Brain pericyte (primary cell): ENCODE data around the gene MACO1.

ENCODE experiments used
- DNase-seq: peaks from one replicate; pipeline ENCODE4 v3.0.0-alpha.2; 2012; ENCODE audit warnings: low read depth, low spot score

The MACO1 gene

GRCh38 chr1:25524568-25525360 lies 94.1 kb downstream of the MACO1 start:
- no peak for DNase-seq

DNA sequence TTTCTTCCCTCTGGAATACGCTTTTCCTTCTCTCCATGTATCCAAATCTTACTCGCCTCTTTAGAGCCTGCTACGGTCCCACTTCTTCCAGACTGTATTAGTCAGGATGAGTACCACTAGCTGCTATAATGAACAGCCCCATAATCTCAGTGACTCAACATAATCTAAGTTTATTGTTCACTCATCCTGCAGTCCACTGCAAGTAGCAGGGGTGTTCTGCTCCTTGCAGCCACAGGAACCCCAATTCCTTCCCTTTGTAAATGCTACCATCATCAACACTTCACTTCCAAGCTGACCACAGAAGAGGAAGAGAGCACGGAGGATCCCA lies 94.6 kb downstream of the MACO1 start:
- DNase-seq, result no peak

DNA sequence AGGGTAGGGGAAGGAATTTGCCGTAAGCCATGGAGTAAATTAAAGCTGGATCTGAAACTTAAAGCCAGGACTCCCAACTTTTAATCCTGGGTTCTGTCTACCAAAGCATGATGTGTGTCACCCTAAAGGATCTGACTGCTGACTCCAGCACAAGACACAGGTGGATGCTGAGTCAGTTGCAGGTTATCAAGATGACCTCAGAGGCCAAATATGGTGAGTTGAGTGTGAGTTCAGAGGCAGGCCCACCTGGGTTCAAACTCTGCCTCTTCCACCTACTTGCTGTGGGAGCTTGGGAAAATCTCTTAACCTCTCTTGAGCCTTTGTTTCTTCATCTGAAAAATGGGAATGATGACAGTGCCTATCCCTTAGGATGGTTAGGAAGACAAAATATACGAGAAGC lies 96.1 kb downstream of the MACO1 start:
- no peak for DNase-seq

GRCh38 chr1:25527226-25527846 lies 96.6 kb downstream of the MACO1 start:
- DNase-seq, result no peak

DNA sequence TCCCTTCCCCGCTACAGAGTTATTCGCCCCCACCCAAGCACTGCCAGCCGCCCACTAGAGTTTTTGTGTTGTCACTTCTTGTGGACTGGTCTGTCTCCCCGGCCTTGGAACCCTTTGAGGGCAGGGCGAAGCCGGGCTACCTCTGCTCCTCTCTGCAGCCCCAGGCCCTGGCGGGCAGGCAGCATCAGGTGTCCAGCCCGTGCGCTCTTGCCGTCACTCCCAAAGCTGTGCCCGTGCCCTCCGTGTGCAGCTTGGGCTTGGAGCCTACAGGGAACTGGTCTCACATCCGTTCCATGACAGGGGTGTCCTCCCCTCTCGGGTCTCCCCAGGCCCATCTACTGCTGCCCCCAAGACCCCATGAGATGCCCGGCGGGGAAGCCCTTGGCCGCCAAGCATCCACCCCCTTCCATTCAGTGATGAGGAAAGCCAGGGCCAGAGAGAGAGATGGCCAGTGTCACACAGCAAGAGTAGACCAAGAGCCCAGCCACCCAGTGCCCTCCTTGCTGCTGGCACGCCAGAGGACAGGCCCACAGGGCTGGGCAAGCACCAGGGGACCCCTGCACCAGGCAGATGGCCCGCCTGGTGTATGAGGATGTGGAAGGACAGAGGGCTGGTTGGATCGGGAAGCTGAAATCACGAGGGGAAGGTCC lies 97.4 kb downstream of the MACO1 start:
- no peak for DNase-seq

DNA sequence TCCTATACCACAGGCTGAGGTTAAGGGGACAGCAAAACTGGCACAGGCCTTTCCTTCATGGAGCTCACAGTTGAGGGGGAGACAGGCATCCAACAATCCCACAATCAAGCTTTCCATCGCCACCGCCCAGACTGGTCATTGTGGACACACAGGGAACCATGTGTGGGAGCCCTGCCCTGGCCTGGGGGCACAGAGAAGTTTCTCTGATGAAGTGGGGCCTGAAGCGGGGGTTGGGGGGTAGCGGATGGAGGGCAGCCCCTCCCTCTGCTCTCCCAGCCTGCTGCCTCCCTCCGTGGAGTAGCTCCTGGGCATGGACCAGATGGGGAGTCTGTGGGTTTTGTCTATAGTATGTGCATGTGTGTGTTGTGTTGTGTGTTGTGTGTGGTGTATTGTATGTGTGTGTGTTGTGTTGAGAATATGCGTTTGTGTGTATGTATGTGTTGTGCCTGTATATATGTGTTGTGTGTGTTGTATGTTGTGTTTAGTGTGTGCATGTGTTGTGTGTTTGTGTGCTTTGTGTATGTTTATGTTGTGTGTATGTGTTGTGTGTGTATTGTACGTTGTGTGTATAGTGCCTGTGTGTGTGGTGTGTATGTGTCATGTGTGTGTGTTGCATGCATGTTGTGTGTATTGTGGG lies 98.3 kb downstream of the MACO1 start:
- no peak for DNase-seq

GRCh38 chr1:25529518-25530185 lies 99.0 kb downstream of the MACO1 start:
- no peak for DNase-seq

DNA sequence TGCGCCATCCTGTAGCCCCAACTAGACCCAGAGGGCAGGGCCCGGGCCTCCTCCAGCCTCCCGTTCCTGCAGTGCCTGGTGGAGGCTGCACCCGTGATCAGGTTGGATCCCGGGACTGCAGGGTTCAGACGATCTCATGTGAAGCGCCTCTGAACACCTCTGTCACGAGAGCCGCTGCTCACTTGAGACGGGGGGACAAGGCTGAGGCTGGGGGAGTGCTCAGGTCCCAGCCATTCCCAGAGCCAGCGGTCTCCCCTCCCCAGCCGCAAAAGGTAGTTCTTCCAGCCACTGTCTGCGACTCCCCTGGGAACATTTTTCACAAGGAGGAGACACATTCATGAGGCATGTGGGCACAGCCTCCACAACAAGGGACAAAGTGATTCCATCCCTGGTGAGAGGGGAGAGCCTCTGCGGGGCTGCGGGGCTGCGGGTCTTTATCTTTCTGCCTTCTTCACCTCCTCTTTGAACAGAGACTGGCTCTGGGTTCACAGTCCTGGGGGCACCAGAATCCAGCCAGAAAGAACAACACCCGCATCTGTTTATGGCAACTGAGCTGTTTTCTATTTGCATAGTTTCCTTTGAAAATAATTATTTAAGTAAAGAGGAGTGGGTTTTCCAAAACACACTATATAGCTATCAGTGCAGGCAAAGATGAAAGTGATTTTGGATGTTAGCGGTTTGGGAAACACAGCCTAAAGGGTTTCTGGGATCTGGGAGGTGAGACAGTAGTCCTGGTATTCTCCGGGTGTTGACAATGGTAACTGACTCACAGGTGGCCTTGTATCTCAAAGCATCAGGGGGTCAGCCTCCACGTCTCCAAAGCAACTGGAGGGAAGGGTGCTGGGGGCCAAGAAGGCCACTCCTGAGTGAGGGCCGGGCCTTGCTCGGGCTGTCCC lies 99.7 kb downstream of the MACO1 start:
- DNase-seq, result no peak

DNA sequence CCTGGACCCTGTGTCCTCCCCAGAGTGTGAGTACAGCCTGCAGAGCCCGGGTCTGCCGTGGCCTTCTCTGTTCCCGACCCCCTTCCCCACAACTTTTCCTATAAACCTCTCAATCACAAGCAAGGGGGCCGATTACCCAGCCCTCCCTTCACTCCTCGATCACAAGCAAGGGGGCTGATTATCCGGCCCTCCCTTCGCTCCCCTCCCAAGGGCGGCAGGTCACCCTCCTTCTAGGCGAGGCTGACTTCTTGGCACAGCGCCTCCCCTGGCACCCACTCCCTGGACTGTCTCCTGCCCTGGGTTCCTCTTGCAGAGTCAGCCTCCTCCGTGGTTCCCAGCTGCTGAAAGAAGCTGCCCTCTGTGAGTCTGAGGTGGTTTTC lies 100.4 kb downstream of the MACO1 start:
- DNase-seq, result no peak

- no peak for DNase-seq
These were observed 102.3 kb downstream of the MACO1 start for GRCh38 chr1:25532970-25533369.

- DNase-seq, result no peak
These were observed 103.2 kb downstream of the MACO1 start for GRCh38 chr1:25533775-25534409.

DNA sequence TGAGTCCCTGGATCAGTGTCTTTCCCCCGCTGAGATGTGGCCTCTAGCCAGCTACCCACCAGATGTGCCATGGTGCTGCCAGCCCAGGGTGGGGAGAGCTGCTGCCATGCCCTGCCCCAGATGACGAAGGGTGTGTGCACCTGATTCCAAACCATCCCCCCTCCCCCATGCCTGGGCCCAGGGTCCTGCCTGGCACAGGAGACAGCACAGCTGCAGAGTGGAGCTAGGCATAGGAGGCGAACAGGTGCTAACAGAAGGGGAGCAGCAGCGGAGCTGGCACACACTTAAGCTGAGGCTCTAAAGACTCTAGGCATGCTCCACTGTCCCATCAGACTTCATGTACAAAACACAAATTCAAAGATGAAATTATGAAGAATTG lies 103.7 kb downstream of the MACO1 start:
- no peak for DNase-seq

- no peak for DNase-seq
These were observed 105.4 kb downstream of the MACO1 start for GRCh38 chr1:25536124-25536523.

DNA sequence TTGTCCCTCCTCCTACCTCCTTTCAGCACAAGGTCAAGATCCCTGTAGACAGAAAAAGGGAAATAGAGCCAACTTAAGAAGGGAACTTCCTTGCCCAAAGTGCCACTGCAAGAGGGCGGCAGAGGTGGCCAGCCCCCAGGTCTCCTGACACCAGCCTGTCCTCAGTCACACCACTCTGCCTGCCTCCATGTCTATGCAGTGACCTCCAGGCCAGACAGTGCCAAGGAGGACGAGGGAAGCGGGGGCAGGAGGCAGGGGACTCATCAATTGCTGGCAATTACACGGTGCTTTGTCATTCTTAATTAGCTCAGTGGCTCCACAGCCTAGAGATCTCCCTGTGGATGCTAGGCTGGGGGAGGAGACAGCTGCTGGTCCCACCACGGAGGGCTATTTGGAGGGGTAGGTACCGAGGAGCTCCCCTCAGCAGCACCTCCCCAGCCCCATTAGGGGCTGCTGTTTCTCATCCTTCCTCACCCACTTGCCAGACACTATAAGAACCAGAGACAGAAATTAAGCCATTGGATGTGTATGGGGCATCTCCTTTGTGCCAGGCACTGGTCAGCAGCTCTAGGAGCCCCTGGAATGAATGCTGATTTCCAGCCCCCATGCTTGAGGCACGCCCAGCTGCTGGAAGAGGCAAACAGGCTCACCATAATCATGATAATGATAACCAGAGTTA lies 106.6 kb downstream of the MACO1 start:
- DNase-seq, result no peak

DNA sequence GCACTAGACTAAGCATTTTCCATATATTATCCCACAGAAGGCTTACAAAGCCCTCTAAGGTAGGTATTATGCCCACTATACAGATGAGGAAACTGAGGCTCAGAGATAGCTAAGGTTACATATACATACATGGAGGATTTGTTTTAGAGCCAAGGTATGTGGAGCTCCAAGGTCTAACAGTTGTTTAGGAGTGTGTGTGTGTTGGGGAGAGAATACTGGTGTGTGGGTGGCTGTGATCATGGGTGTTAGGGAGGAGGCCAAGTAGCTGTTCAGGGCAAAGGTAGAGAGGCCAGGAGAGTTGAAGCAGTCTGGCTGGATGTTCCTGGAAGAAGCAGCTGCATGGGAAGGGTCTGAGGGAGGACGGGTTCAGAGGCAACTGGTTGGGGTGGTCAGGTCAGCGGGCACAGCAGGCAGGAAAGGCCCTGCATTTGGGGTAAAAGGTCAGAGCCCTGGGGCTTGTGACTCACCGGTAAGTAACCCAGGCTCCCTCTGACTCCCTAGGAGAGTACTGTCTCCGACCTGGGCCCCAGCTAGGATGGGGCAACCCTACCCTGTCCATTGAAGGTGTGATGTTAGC lies 107.6 kb downstream of the MACO1 start:
- DNase-seq, result no peak

- DNase-seq, result no peak
These were observed 110.1 kb downstream of the MACO1 start for GRCh38 chr1:25540750-25541342.

- no peak for DNase-seq
These were observed 110.7 kb downstream of the MACO1 start for GRCh38 chr1:25541425-25541824.

DNA sequence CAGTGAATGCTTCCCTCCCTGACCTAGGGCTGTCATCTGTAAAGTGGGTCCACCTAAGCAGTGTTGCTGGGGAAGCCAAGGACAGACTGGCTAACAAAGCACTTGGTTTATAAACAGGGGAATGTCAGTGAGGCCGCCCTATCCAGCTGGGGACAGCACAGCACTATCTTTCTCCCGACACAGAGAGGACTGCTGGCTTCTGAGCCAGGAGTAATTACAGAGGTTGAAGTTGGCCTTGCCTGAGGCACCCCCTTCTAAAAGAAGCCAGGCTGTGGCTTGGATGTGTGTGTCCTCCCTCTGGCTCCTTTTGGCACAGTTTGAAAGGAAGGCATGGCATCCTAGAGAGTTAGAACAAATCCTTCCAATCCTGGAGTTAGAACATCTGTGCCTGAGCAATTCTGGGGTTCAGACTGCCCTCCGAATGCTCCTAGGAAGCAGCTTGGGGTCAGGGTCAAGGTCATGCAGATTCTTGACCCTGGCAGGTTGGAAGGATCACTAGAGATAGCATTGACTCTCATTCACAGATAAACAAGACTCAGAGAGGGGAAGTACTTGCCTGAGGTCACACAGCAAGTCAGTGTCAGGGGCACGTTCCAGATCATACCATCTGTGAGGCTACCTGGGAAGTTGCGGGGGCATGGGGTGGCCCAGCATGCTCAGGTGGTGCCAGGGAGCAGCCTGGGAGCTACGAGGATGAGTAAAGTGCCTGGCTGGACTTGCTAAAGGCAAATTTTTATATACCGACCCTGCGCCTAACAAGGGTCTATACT lies 111.4 kb downstream of the MACO1 start:
- no peak for DNase-seq
